GM04503 (cell line): ENCODE measurements around the gene DOCK10.

ENCODE experiments used
- DNase-seq: peaks from one replicate; pipeline ENCODE4 v3.0.0-alpha.2; 2012; ENCODE audit warnings: low read depth

DOCK10 gene

GRCh38 chr2:225011585-225011984, 30.7 kb downstream of the DOCK10 start:
- no peak for DNase-seq

DNA sequence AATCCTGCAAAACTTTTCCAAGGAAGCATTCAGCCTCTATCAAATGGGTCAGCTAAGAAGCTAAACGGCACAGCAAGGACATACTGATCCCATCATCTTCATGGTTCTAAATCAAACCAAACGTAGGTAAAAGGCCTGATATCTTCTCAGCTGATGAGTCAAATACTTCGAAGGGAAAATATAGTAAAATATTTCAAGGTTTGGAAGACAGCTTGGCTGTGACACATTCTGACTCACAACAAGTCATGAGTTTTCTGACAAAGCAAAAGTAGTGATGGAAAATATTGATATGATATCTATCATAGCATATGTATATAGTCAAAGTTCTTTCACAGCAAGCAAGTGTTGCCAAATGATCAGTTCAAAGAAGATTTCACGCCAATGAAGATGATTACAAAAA, 31.5 kb downstream of the DOCK10 start:
- peak; percentile 45 for DNase-seq

DNA sequence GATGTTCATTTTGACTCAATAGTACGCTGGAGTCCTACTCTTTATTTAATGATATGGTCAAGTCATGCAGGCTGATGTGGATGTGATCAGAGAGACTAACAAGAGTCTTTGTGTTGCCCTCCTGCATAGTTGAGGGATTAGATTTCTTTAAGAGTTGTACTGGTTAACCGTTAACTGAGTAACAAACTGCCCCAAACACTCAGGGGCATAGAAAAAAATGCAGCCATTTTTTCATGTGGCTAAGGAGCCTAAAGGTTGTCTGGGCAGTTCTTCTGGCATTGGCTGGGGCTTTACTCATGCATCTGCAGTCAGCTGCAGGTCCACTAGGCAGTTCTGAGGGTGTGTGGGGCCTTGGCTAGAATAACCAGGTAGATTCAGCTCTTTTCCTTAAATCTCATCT, 32.5 kb downstream of the DOCK10 start:
- no peak for DNase-seq

DNA sequence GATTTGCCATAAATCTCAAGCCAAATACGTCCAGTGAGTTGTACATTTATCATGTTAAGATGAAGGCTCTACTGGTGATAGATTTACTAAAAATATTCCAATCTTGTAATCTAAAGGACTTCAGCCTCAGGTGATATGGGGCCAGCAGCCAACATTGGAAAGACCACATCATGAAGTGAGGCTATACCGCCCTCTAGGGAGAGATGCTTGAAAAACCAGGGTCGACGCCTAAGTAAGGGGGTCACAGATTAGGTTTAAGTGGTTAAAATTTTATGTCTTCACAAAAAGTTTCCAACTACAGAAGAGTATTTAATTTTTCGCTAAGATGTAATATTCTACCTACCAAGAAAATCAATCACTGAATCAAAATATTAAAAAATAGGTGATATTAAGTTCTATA, 33.3 kb downstream of the DOCK10 start:
- no peak for DNase-seq

DNA sequence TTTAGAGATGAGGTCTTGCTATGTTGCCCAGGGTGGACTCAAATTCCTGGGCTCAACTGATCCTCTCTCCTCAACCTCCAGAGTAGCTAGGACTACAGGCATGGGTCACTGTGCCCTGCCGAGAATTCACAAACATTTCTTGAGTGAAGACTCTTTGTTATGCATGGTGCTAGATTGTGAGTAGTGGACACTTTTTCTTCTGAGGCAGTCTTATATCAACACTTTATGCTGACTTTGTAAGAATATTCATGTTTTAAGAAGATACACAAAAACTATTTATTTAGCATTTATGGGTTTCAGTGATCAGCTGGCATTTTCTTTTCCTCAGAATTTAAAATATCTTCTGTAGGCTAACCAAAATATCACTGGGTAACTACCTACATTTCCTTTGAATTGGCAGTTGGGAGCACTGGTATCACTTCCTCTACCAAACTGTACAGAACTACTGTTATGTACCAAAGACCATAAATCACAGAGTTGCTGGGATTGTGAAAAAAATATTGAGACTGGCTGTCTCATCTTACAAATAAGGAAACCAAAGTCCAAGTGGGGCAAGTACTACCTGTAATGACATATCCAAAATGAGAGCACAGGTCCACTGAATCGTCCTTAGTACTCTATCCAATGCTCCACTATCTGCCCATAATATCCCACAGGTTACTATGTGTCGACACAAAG, 34.0 kb downstream of the DOCK10 start:
- DNase-seq, result no peak

DNA sequence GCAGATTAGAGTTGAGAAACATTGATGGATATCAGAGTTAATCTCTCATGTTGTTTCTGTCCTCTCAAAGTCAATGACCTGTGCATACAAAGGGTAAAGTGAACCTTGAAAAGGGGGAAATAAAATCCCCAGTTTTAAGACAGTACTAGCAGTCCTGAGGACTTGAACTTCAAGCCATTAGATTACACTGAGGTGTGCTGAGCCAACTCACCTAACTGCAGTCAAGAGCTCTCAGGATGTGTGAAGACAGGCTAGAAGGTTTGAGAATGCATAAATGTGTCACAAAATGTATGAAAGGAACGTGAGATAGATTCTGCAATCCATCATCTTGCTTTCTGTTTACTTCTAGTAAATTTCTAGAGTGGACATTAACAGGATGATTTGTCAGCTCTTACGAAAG, 35.5 kb downstream of the DOCK10 start:
- DNase-seq, result no peak

DNA sequence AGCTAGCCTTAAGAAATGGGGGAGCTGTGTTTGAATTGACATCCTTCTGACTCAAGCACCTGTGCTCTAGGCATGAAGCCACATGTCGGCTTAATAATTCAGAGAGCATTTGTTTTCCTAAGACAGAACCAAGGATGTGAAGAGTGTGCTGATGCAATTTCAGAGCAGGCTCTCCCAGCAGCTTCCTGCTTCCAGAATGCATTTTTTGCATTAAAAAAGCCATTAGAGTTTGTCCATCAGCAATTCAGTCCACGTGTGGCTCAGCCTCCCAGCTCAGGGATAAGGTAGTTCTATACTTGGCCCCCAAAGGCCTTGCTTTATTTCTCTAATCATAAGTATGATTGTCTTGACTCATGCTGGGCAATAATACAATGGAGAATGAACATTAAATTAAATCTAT, 37.7 kb downstream of the DOCK10 start:
- no peak for DNase-seq

- no peak for DNase-seq
These were observed 39.6 kb downstream of the DOCK10 start for GRCh38 chr2:225002656-225003045.

- no peak for DNase-seq
These were observed 40.1 kb downstream of the DOCK10 start for GRCh38 chr2:225002039-225002655.

- DNase-seq, result no peak
These were observed 42.5 kb downstream of the DOCK10 start for GRCh38 chr2:224999754-225000153.

DNA sequence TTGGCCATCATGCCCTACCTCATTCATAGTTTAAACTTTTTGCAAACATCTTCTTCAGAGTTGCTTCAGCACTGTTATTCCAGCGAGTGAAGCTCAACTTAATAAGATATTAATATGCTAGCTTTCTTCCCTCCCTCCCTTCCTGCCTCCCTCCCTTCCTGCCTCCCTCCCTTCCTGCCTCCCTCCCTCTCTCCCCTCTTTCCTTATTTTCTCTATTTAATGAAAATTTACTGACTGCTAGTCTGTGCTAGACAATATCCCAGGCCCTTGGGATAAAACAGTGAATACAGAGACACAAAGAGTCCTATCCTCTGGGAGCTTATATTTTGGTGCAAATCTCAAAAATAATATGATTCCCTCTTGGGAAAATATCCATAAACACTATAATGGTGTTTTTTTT, 42.9 kb downstream of the DOCK10 start:
- no peak for DNase-seq

DNA sequence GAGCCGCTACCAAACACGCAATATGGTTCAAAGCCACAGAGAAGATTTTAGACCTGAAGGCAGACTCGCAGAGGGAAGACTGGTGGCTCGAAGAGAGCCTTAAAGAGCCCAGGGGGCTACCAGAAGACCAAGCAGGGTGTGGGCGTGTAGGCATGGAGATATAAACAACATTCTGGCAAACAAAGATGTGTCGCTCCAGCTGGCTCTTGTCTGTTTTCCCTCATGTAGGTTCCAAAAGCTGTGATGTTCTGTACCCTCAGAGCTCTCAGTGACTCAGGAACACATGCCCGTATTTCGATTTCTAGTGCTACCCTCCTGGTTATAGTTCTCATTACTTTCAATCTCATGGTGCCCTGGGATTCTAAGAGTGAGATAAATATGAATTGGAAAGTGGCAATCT, 44.5 kb downstream of the DOCK10 start:
- peak; percentile 25 for DNase-seq

DNA sequence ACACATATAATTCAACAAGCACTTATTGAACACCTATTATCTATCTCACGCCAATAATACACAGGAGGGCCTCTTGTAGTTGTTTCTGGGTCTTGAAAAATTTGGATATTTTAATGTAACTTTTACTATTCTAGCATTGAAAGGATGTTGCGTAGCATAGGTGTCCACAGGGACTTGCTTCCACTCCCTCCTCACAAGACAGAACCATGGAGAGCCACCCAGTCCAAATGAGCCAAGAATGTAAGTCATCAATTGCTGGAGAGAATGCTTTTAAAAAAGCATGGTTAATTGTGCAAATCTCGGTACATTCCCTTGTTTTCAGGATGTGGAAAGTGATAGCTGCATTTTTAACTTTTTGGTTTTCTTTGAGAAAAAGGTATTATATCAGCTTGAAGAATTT, 46.8 kb downstream of the DOCK10 start:
- no peak for DNase-seq

DNA sequence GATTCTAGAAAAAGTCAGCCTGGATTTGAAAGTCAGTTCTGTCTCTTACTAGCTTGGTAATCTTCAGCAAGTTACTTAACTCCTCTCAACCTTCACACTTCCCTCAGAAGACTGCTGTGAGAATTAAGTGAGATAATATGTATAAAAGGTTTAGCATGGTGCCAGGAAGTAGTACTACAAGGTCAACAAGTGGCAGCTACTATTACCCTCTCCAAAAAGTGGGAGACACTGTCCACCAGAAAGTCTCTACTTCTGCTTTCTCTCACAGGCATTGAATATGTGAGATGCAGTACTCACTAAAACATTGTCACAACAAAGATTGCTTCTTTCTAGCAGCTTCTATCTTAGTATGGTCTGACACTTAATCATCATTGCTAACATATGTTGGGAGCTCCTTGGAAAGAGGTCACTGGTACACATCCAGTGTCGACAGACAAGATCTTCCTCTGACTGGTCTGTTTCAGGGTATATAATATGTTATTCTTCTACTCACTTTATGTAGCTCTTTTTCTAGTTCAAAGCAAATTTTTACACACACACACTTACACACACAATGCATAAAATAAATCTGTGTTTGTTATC, 47.9 kb downstream of the DOCK10 start:
- no peak for DNase-seq

DNA sequence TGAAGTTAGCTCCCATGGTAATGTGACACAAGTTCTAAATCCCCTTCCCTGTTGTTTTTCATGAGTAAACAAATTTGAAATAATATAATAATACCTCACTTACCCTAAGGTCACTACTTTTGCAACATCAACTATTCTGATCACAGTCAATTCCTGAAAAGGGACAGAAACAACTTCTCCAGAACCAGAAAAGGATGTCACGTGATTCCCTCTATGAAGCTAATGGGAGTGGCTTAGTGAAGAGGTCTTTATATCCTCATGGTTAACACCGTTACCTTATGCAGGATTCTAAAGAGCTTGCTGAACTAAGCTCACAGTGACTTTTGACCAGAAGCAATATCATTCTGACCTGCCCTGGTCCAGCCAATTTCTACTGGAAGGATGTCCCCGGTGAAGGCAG, 51.6 kb downstream of the DOCK10 start:
- no peak for DNase-seq

DNA sequence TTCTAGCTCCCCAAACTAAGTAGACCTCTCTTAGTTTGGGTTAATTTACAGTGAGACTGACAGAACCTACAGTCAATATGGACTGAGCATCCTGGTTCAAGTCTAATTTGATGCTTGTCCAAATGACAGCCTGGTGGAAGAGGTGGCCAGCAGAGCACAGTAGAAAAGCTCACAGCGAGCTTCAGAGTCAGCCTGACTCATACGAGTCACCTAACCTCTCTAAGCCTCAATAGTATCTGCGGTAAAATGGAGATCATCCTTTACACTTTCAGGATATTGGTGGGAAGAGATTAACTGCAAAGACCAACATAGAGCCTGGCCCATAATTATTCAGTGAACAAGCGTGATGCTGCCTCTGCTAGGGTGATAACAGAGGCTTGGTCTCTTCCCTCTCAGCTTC, 54.5 kb downstream of the DOCK10 start:
- DNase-seq, result no peak

DNA sequence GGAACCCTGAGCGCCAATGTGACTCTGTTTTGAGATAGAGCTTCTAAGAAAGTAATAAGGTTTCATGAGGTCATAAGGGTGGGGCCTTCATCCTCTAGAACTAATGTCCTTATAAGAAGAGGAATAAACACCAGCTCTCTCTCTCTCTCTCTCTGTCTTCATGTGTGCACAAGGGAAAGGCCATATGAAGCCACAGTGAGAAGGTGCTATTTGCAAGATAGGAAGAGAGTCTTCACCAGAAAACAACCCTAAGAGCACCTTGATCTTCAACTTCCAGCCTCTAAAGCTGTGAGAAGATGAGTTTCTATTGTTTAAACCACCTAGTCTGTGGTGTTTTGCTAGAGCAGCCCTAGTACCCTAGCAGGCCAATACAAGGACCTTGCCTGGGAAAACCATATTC, 55.8 kb downstream of the DOCK10 start:
- no peak for DNase-seq

DNA sequence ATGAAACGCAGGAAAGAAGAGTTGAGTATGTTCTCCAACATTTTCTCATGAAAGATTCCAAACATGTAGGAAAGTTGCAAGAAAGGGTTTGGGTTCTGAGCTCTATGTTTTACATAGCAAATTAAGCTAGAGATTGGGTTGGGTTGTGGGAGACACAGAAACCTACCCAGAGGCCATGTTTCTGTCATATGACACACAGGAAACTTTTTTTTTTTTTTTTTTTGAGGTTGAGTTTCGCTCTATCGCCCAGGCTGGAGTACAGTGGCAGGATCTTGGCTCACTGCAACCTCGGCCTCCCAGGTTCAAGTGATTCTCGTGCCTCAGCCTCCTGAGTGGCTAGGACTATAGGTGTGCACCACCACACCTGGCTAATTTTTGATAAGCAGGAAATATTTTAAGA, 57.6 kb downstream of the DOCK10 start:
- no peak for DNase-seq

GRCh38 chr2:224983712-224984554, 58.3 kb downstream of the DOCK10 start:
- no peak for DNase-seq

GRCh38 chr2:224982910-224983711, 59.2 kb downstream of the DOCK10 start:
- peak; percentile 74 for DNase-seq

GRCh38 chr2:224982226-224982625, 60.0 kb downstream of the DOCK10 start:
- no peak for DNase-seq
